Neural progenitor cell (in vitro differentiated cells): ENCODE results near the gene MCM8. TPM values are rescaled to one million over a fixed set of nuclear protein-coding genes. Genes with fewer than 3 reads are reported as not detected.

Experiments
- DNase-seq: peaks from one replicate; pipeline ENCODE4 v3.0.0-alpha.2; 2016; ENCODE audit warnings: low spot score
- H2AFZ ChIP-seq: fragments of 200-600 bp; sonication (generic); replicated peaks from 2 replicates; pipeline ENCODE4 v1.6.1; 2016; ENCODE audit warnings: antibody characterized with exemption
- H3F3A ChIP-seq: fragments of 200-600 bp; sonication (generic); 2 replicates; pipeline ENCODE4 v1.6.1; 2016; ENCODE audit warnings: antibody characterized with exemption, low read depth
- H3K27ac ChIP-seq: fragments of 200-600 bp; sonication (generic); 2 replicates; pipeline ENCODE4 v1.5.1; 2016; ENCODE audit warnings: mild to moderate bottlenecking
- H3K27me3 ChIP-seq: fragments of 200-600 bp; sonication (generic); 2 replicates; pipeline ENCODE4 v1.6.1; 2016; ENCODE audit warnings: mild to moderate bottlenecking, moderate library complexity
- H3K36me3 ChIP-seq: fragments of 200-600 bp; sonication (generic); 2 replicates; pipeline ENCODE4 v1.5.1; 2016
- H3K4me1 ChIP-seq: fragments of 200-600 bp; sonication (generic); 2 replicates; pipeline ENCODE4 v1.6.1; 2016; ENCODE audit warnings: mixed run types
- H3K4me2 ChIP-seq: fragments of 200-600 bp; sonication (generic); 2 replicates; pipeline ENCODE4 v1.6.1; 2016
- H3K4me3 ChIP-seq: fragments of 200-600 bp; sonication (generic); 2 replicates; pipeline ENCODE4 v1.5.1; 2016
- H3K79me2 ChIP-seq: fragments of 200-600 bp; sonication (generic); 2 replicates; pipeline ENCODE4 v1.6.1; 2016; ENCODE audit warnings: low read depth
- H3K9ac ChIP-seq: fragments of 200-600 bp; sonication (generic); 2 replicates; pipeline ENCODE4 v1.6.1; 2016
- H3K9me3 ChIP-seq: fragments of 200-600 bp; sonication (generic); 2 replicates; pipeline ENCODE4 v1.5.1; 2016; ENCODE audit warnings: low read depth
- H4K20me1 ChIP-seq: fragments of 200-600 bp; sonication (generic); 2 replicates; pipeline ENCODE4 v1.6.1; 2016; ENCODE audit warnings: low read depth
- H3K27ac Mint-ChIP-seq: 3 replicates; pipeline ENCODE4 v1.8.0; 2021; ENCODE audit warnings: mixed read lengths
- H3K27me3 Mint-ChIP-seq: 2 replicates; pipeline ENCODE4 v1.8.0; 2022; ENCODE audit warnings: low read depth, mild to moderate bottlenecking, inconsistent platforms, moderate library complexity, mixed read lengths; ENCODE audit not compliant: insufficient read depth
- H3K36me3 Mint-ChIP-seq: 3 replicates; pipeline ENCODE4 v1.8.0; 2021; ENCODE audit warnings: mixed read lengths
- H3K4me1 Mint-ChIP-seq: 3 replicates; pipeline ENCODE4 v1.8.0; 2021; ENCODE audit warnings: mixed read lengths
- H3K4me3 Mint-ChIP-seq: 3 replicates; pipeline ENCODE4 v1.8.0; 2021; ENCODE audit warnings: mild to moderate bottlenecking, moderate library complexity, mixed read lengths
- H3K9me3 Mint-ChIP-seq: 3 replicates; pipeline ENCODE4 v1.8.0; 2020; ENCODE audit warnings: mixed read lengths
- CTCF ChIP-seq: fragments of 200-600 bp; sonication (generic); IDR thresholded peaks from 2 replicates; pipeline ENCODE4 v1.5.1; 2017; ENCODE audit warnings: antibody characterized with exemption, mild to moderate bottlenecking
- EZH2 ChIP-seq: fragments of 200-600 bp; sonication (generic); IDR thresholded peaks from 2 replicates; pipeline ENCODE4 v1.6.1; 2017; ENCODE audit warnings: antibody characterized with exemption, mild to moderate bottlenecking, moderate library complexity
- EZH2phosphoT487 ChIP-seq: fragments of 200-600 bp; sonication (generic); IDR thresholded peaks from 2 replicates; pipeline ENCODE4 v1.6.1; 2017; ENCODE audit warnings: antibody characterized with exemption
- total RNA-seq: library from RNA; depleted of rRNA; stranded (reverse); fragments of >200 nt; gene quantifications from 2 replicates; pipeline ENCODE4 v1.2.3, GENCODE V29; 2015; ENCODE audit warnings: low replicate concordance

Gene MCM8
- total RNA-seq, 1 donor from 2014 or later, result 45.2 TPM

- Mint-ChIP-seq H3K4me3 (no peak overlapping the region), H3K27ac (no peak overlapping the region), H3K9me3 (no peaks in the 10 kb centered on the region), H3K36me3 (peaks cover 14% of the 10 kb centered on the region), H3K27me3 (peaks cover 5% of the 10 kb centered on the region), H3K4me1 (peaks cover 12% of the 10 kb centered on the region)
- H3K79me2 ChIP-seq, result no peaks in the 10 kb centered on the region
- no peaks in the 10 kb centered on the region for H3K4me1 ChIP-seq
- no peak for TF ChIP-seq EZH2
- no peak for TF ChIP-seq CTCF
- no peak for TF ChIP-seq EZH2phosphoT487
- H3K27ac ChIP-seq, result no peak overlapping the region
- no peak overlapping the region for H3K4me3 ChIP-seq
- no peak overlapping the region for H3K4me2 ChIP-seq
- no peaks in the 10 kb centered on the region for H3K27me3 ChIP-seq
- no peak overlapping the region for H3K9ac ChIP-seq
- DNase-seq, result no peak
- no peak overlapping the region for H2AFZ ChIP-seq
- H3F3A ChIP-seq, result no peaks in the 10 kb centered on the region
- no peaks in the 10 kb centered on the region for H3K9me3 ChIP-seq
- H3K36me3 ChIP-seq, result peaks cover 8% of the 10 kb centered on the region
- H4K20me1 ChIP-seq, result peaks cover 15% of the 10 kb centered on the region
Observed at GRCh38 chr20:6041808-6042265, 91.4 kb downstream of the MCM8 start.

GRCh38 chr20:6044115-6044514 lies 93.7 kb downstream of the MCM8 start:
- H2AFZ ChIP-seq, result no peak overlapping the region
- H3K27ac Mint-ChIP-seq, result no peak overlapping the region

GRCh38 chr20:6045566-6045965 lies 95.1 kb downstream of the MCM8 start:
- no peaks in the 10 kb centered on the region for H3K4me1 ChIP-seq
- no peak overlapping the region for H3K4me3 ChIP-seq
- H3K9ac ChIP-seq, result no peak overlapping the region
- TF ChIP-seq EZH2phosphoT487 (no peak), EZH2 (no peak), CTCF (no peak)
- Mint-ChIP-seq H3K27me3 (peaks cover 13% of the 10 kb centered on the region), H3K27ac (no peak overlapping the region), H3K36me3 (peaks cover 10% of the 10 kb centered on the region), H3K4me3 (no peak overlapping the region), H3K9me3 (no peaks in the 10 kb centered on the region), H3K4me1 (no peaks in the 10 kb centered on the region)
- H3K4me2 ChIP-seq, result no peak overlapping the region
- H2AFZ ChIP-seq, result no peak overlapping the region
- no peaks in the 10 kb centered on the region for H3F3A ChIP-seq
- H3K36me3 ChIP-seq, result no peaks in the 10 kb centered on the region
- H3K9me3 ChIP-seq, result no peaks in the 10 kb centered on the region
- H3K27ac ChIP-seq, result no peak overlapping the region
- no peak for DNase-seq
- H4K20me1 ChIP-seq, result no peaks in the 10 kb centered on the region
- H3K27me3 ChIP-seq, result peaks cover 22% of the 10 kb centered on the region
- no peaks in the 10 kb centered on the region for H3K79me2 ChIP-seq

More at GRCh38 chr20:6044115-6044514, 93.7 kb downstream of the MCM8 start:
- no peak overlapping the region for H3K9ac ChIP-seq
- no peaks in the 10 kb centered on the region for H3K36me3 ChIP-seq
- peaks cover 8% of the 10 kb centered on the region for H3K27me3 ChIP-seq
- TF ChIP-seq EZH2phosphoT487 (no peak), EZH2 (no peak), CTCF (no peak)
- no peaks in the 10 kb centered on the region for H3K79me2 ChIP-seq
- no peaks in the 10 kb centered on the region for H4K20me1 ChIP-seq
- Mint-ChIP-seq H3K4me3 (no peak overlapping the region), H3K4me1 (peaks cover under 1% of the 10 kb centered on the region), H3K36me3 (peaks cover 10% of the 10 kb centered on the region), H3K27me3 (peaks cover 6% of the 10 kb centered on the region), H3K9me3 (no peaks in the 10 kb centered on the region)
- no peaks in the 10 kb centered on the region for H3F3A ChIP-seq
- no peaks in the 10 kb centered on the region for H3K9me3 ChIP-seq
- DNase-seq, result no peak
- H3K4me2 ChIP-seq, result no peak overlapping the region
- H3K4me3 ChIP-seq, result no peak overlapping the region
- no peaks in the 10 kb centered on the region for H3K4me1 ChIP-seq
- H3K27ac ChIP-seq, result no peak overlapping the region
